ENCODE data around the gene FBXL5. TPM values are rescaled to one million over a fixed set of nuclear protein-coding genes. Genes with fewer than 3 reads are reported as not detected.

The FBXL5 gene
- total RNA-seq, 4 donors from 2014 or later = 95.9 to 191 (median 159) TPM

DNA sequence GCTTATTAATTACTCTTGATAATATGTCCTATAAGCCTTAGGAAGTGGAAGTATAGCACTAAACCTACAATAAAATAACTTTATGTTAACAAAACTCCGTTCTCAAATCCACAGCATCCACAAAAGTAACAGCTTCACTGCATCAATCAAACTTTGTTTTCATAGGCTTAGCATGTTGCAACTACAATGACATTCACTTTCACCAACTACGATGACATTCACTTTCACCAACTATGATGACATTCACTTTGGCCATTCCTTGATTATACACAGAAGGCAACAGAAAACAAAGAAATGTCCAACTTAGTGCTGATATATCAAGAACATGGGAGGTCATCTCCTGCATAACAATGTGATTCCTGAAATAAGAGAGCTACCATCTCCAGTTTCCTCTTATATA is 44.3 kb downstream of the FBXL5 start:
- Histone ChIP-seq H3K4me1 (no peaks in the 10 kb centered on the region), H3K4me3 (no peak overlapping the region), H3K27me3 (no peaks in the 10 kb centered on the region), H3K9me3 (no peaks in the 10 kb centered on the region), H3K36me3 (peaks cover 0 to 24% of the 10 kb centered on the region in 2 donors), H3K27ac (no peak overlapping the region)
- TF ChIP-seq POLR2AphosphoS5 (IDR thresholded peaks at IDR 0.05) = no peak
- TF ChIP-seq EP300 (IDR thresholded peaks at IDR 0.05) = no peak
- TF ChIP-seq, protein P1, sequence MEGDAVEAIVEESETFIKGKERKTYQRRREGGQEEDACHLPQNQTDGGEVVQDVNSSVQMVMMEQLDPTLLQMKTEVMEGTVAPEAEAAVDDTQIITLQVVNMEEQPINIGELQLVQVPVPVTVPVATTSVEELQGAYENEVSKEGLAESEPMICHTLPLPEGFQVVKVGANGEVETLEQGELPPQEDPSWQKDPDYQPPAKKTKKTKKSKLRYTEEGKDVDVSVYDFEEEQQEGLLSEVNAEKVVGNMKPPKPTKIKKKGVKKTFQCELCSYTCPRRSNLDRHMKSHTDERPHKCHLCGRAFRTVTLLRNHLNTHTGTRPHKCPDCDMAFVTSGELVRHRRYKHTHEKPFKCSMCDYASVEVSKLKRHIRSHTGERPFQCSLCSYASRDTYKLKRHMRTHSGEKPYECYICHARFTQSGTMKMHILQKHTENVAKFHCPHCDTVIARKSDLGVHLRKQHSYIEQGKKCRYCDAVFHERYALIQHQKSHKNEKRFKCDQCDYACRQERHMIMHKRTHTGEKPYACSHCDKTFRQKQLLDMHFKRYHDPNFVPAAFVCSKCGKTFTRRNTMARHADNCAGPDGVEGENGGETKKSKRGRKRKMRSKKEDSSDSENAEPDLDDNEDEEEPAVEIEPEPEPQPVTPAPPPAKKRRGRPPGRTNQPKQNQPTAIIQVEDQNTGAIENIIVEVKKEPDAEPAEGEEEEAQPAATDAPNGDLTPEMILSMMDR (IDR thresholded peaks at IDR 0.05) = no peak
- no peak for TF ChIP-seq POLR2A (IDR thresholded peaks at IDR 0.05)
- ATAC-seq = no peak
- WGBS, 2 donors (ENCODE audit: low coverage in 1 of 2) = 73 to 75% methylated on average over 2 of the region's 2 CpGs

DNA sequence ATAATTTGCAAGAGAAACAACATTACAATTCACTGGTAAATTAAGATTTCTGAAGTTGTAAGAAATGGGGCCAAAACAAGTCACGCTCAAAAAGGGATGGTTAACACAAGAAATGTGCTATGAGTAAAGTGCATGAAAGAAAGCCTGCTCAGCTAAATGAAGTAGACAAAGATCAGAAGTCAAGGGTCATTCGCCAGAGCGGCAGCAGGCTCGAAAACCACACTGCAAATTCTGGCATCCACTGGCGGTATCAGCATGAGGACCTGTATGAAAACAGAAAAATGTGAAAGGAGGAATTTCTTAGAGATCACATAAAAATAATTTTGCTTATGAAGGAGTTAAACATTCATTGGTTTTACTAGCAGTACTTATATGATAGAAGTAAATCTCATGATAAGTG is 49.6 kb downstream of the FBXL5 start:
- Histone ChIP-seq H3K4me3 (no peak overlapping the region), H3K27me3 (no peaks in the 10 kb centered on the region), H3K27ac (no peak overlapping the region), H3K36me3 (peaks cover 0 to 50% of the 10 kb centered on the region in 2 donors), H3K9me3 (peaks cover 0 to 6% (median 0%) of the 10 kb centered on the region in 3 donors), H3K4me1 (no peaks in the 10 kb centered on the region)
- ATAC-seq = no peak
- 88 to 100% methylated on average over 4 to 5 of the region's 5 CpGs for WGBS, 2 donors (ENCODE audit: low coverage in 1 of 2)
- TF ChIP-seq POLR2AphosphoS5 (IDR thresholded peaks at IDR 0.05) = no peak
- TF ChIP-seq, protein P1 (IDR thresholded peaks at IDR 0.05) = no peak
- TF ChIP-seq POLR2A (IDR thresholded peaks at IDR 0.05) = no peak
- no peak for TF ChIP-seq EP300 (IDR thresholded peaks at IDR 0.05)

DNA sequence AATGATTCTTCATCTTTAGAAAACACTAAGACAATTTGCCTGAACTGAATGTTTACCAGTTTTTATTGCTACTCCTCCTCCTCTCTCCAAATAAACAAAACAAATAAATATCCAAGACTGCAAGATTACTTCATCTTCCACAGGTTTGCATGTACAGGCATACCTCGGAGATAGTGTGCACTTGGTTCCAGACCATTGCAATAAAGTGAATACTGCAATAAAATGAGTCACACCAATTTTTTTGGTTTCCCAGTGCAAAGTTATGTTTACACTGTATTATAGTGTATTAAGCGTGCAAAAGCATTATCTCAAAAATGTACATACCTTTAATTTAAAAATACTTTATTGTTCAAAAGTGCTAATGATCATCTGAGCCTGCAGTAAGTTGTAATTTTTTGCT is 53.3 kb downstream of the FBXL5 start:
- TF ChIP-seq, protein P1 (IDR thresholded peaks at IDR 0.05) = no peak

DNA sequence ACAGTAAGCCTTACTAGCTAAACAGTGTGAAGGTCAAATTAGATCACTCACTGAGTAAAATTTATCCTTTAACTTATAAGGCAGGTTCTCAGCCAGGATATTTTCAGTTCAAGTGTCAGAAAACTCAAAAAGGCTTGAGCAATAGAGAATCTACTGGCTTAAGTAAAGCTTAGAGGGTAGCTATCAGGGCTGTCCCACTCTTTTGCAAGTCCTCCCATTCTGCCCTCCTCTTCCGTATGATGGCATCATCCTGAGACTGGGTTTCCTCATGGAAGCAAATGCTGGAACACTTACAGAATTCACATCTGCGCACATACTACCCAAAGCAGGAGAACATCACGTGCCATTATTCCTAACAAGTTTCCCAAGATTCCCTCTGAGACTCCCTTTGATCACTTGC is 55.0 kb downstream of the FBXL5 start:
- Histone ChIP-seq H3K9me3 (peaks cover 0 to 6% (median 0%) of the 10 kb centered on the region in 3 donors), H3K4me3 (no peak overlapping the region), H3K36me3 (peaks cover 0 to 68% of the 10 kb centered on the region in 2 donors), H3K4me1 (peaks cover 6 to 16% (median 9%) of the 10 kb centered on the region in 3 donors), H3K27ac (peak overlapping the region in 3 of 4 donors; percentile 5 to 41 (median 7)), H3K27me3 (no peaks in the 10 kb centered on the region)
- ATAC-seq = no peak
- TF ChIP-seq, protein P1 (IDR thresholded peaks at IDR 0.05) = no peak
- peak; percentile 59 for TF ChIP-seq POLR2AphosphoS5 (IDR thresholded peaks at IDR 0.05)
- 88 to 95% methylated on average over 3 of the region's 3 CpGs for WGBS, 2 donors (ENCODE audit: low coverage in 1 of 2)

More for the DNA sequence above, 53.3 kb downstream of the FBXL5 start:
- peaks cover 0 to 6% (median 0%) of the 10 kb centered on the region in 3 donors for H3K9me3 ChIP-seq
- H3K27me3 ChIP-seq = no peaks in the 10 kb centered on the region
- H3K4me1 ChIP-seq = peaks cover 6 to 16% (median 9%) of the 10 kb centered on the region in 3 donors
- peaks cover 0 to 68% of the 10 kb centered on the region in 2 donors for H3K36me3 ChIP-seq
- WGBS, 2 donors (ENCODE audit: low coverage in 1 of 2) = 88 to 97% methylated on average over 2 of the region's 2 CpGs
- no peak overlapping the region for H3K4me3 ChIP-seq
- ATAC-seq = no peak
- no peak overlapping the region for H3K27ac ChIP-seq

DNA sequence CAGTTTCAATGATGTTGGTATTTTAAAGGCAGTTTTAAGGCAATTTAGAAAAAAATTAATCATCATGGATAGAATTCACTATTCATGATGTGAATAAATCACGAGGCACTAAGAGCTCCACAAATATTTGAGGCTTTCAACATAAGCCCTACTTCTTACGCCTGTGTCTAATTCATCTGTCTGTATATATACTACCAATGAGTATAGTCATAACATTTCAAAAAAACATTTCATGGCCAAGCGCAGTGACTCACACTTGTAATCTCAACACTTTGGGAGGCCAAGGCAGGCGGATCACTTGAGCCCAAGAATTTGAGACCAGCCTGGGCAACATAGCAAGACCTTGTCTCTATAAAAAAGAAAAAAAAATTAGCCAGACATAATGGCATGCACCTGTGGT is 56.5 kb downstream of the FBXL5 start:
- Histone ChIP-seq H3K4me3 (no peak overlapping the region), H3K27me3 (no peaks in the 10 kb centered on the region), H3K4me1 (peaks cover 6 to 16% (median 9%) of the 10 kb centered on the region in 3 donors), H3K36me3 (peaks cover 0 to 68% of the 10 kb centered on the region in 2 donors), H3K9me3 (peaks cover 0 to 6% (median 0%) of the 10 kb centered on the region in 3 donors), H3K27ac (peak overlapping the region; percentile 18 to 60 (median 42))
- TF ChIP-seq EP300 (IDR thresholded peaks at IDR 0.05) (no peak), POLR2AphosphoS5 (IDR thresholded peaks at IDR 0.05) (peak; percentile 70)
- 33 to 47% methylated on average over 1 to 4 of the region's 4 CpGs for WGBS, 2 donors (ENCODE audit: low coverage in 1 of 2)
- peak; percentile 72 for ATAC-seq
